HepG2 (cell line): ENCODE measurements around the gene ATP2A2. TPM values are rescaled to one million over a fixed set of nuclear protein-coding genes. Genes with fewer than 3 reads are reported as not detected.

Experiments
- CEBPB ChIP-seq: IDR thresholded peaks from 2 replicates; pipeline ENCODE4 v1.6.1; 2011; ENCODE audit warnings: low read depth, low read length, improper control_type of control experiment, borderline replicate concordance
- DNMT3B ChIP-seq: conservative IDR thresholded peaks from 2 replicates; pipeline ENCODE4 v1.6.1; 2016; ENCODE audit warnings: missing biosample characterization, control low read depth
- DPF2 ChIP-seq: sonication (generic); formaldehyde crosslinking; IDR thresholded peaks from 2 replicates; pipeline ENCODE4 v1.4.0; 2020; ENCODE audit warnings: mild to moderate bottlenecking, low read depth, missing genetic modification reagents, borderline replicate concordance
- FOXJ3 ChIP-seq: sonication (generic); formaldehyde crosslinking; IDR thresholded peaks from 2 replicates; pipeline ENCODE4 v1.4.0; 2020; ENCODE audit warnings: missing genetic modification reagents, mild to moderate bottlenecking, borderline replicate concordance
- GLI4 ChIP-seq: sonication (generic); formaldehyde crosslinking; IDR thresholded peaks from 2 replicates; pipeline ENCODE4 v1.5.1; 2020; ENCODE audit warnings: missing genetic modification reagents, mild to moderate bottlenecking, moderate library complexity, borderline replicate concordance
- GZF1 ChIP-seq: sonication (generic); formaldehyde crosslinking; IDR thresholded peaks from 2 replicates; pipeline ENCODE4 v1.5.1; 2020; ENCODE audit warnings: mild to moderate bottlenecking, missing genetic modification reagents
- HMG20A ChIP-seq: IDR thresholded peaks from 2 replicates; pipeline ENCODE4 v1.6.1; 2016; ENCODE audit warnings: borderline replicate concordance
- HNRNPLL ChIP-seq: fragments of 200-400 bp; formaldehyde crosslinking; IDR thresholded peaks from 2 replicates; pipeline ENCODE4 v1.6.1; 2017; ENCODE audit warnings: mild to moderate bottlenecking, low read depth, low read length; ENCODE audit not compliant: poor library complexity, severe bottlenecking
- ISL2 ChIP-seq: sonication (generic); formaldehyde crosslinking; IDR thresholded peaks from 2 replicates; pipeline ENCODE4 v1.5.0; 2020; ENCODE audit warnings: missing genetic modification reagents
- MAF1 ChIP-seq: sonication (generic); formaldehyde crosslinking; IDR thresholded peaks from 2 replicates; pipeline ENCODE4 v1.5.0; 2020; ENCODE audit warnings: missing genetic modification reagents, borderline replicate concordance
- NFYB ChIP-seq: sonication (generic); formaldehyde crosslinking; IDR thresholded peaks from 2 replicates; pipeline ENCODE4 v1.4.0; 2020; ENCODE audit warnings: missing genetic modification reagents
- NR2F6 ChIP-seq, 2 experiments: IDR thresholded peaks; 2 replicates each; pipeline ENCODE4 v1.6.1; 2016; ENCODE audit warnings: antibody characterized with exemption in 1 of 2, mild to moderate bottlenecking in 1 of 2
- PHF5A ChIP-seq: IDR thresholded peaks from one replicate; pipeline ENCODE4 v1.6.1; 2018; ENCODE audit warnings: low read depth, missing genetic modification reagents; ENCODE audit not compliant: unreplicated experiment
- POLR2AphosphoS2 ChIP-seq: IDR thresholded peaks from 2 replicates; pipeline ENCODE4 v1.6.1; 2011; ENCODE audit warnings: low read depth, low read length, improper control_type of control experiment
- TBX2 ChIP-seq: sonication (generic); formaldehyde crosslinking; IDR thresholded peaks from 2 replicates; pipeline ENCODE4 v1.5.0; 2020; ENCODE audit warnings: missing genetic modification reagents, mild to moderate bottlenecking, borderline replicate concordance
- XRCC5 ChIP-seq: fragments of 200-400 bp; formaldehyde crosslinking; optimal IDR thresholded peaks from 2 replicates; pipeline ENCODE3; 2017; ENCODE audit warnings: mild to moderate bottlenecking, low read length
- ZBTB3 ChIP-seq: sonication (generic); formaldehyde crosslinking; IDR thresholded peaks from 2 replicates; pipeline ENCODE4 v1.4.0; 2020; ENCODE audit warnings: low read depth, mild to moderate bottlenecking, moderate library complexity, missing genetic modification reagents, borderline replicate concordance
- ZFP36L2 ChIP-seq: sonication (generic); formaldehyde crosslinking; IDR thresholded peaks from 2 replicates; pipeline ENCODE4 v1.4.0; 2020; ENCODE audit warnings: missing genetic modification reagents
- ZNF251 ChIP-seq: sonication (generic); formaldehyde crosslinking; IDR thresholded peaks from 2 replicates; pipeline ENCODE4 v1.9.0; 2021; ENCODE audit warnings: mild to moderate bottlenecking, missing genetic modification reagents
- ZNF274 ChIP-seq: sonication (generic); formaldehyde crosslinking; IDR thresholded peaks from 2 replicates; pipeline ENCODE4 v1.5.1; 2020; ENCODE audit warnings: mild to moderate bottlenecking, missing genetic modification reagents
- ZNF510 ChIP-seq: sonication (generic); formaldehyde crosslinking; IDR thresholded peaks from 2 replicates; pipeline ENCODE4 v1.4.0; 2020; ENCODE audit warnings: low read depth, mild to moderate bottlenecking, missing genetic modification reagents
- ZNF713 ChIP-seq: sonication (generic); formaldehyde crosslinking; IDR thresholded peaks from 2 replicates; pipeline ENCODE4 v1.4.0; 2020; ENCODE audit warnings: mild to moderate bottlenecking, missing genetic modification reagents
- ZNF75D ChIP-seq: sonication (generic); formaldehyde crosslinking; IDR thresholded peaks from 2 replicates; pipeline ENCODE4 v1.8.1; 2023; ENCODE audit warnings: missing genetic modification reagents, mild to moderate bottlenecking, borderline replicate concordance
- polyA plus RNA-seq, 8 experiments: library from polyadenylated mRNA; depleted of rRNA in 3 of 8; stranded (reverse) in 7 of 8; unstranded in 1 of 8; fragments of >200 nt; fragmentation: Illumina TruSeq in 4 of 8; extraction: Trizol in 4 of 8; gene quantifications; 2 replicates each; pipeline versions ENCODE4 v1.2.1 to v1.2.3, GENCODE V29; 2011 to 2016; ENCODE audit warnings: low read depth in 4 of 8, missing spikeins in 1 of 8, mixed read lengths in 1 of 8; ENCODE audit not compliant: insufficient read depth in 1 of 8
- total RNA-seq, 5 experiments: library from RNA; depleted of rRNA; stranded (reverse); fragments of >200 nt; fragmentation: Illumina TruSeq; extraction: Trizol; gene quantifications; 2 replicates each; pipeline ENCODE4 v1.2.3, GENCODE V29; 2016; ENCODE audit warnings: low read depth in 1 of 5
- TF ChIP-seq, protein P1 (sequence below): sonication (generic); formaldehyde crosslinking; IDR thresholded peaks from 2 replicates; pipeline ENCODE4 v1.5.0; 2020; ENCODE audit warnings: mild to moderate bottlenecking, missing genetic modification reagents
- TF ChIP-seq, protein P2 (sequence below): IDR thresholded peaks from 2 replicates; pipeline ENCODE4 v1.6.1; 2016; ENCODE audit warnings: missing compliant biosample characterization, missing genetic modification reagents, borderline replicate concordance
- TF ChIP-seq, protein P3 (sequence below): sonication (generic); formaldehyde crosslinking; IDR thresholded peaks from 2 replicates; pipeline ENCODE4 v1.4.0; 2020; ENCODE audit warnings: missing genetic modification reagents

Gene ATP2A2
- total and polyA plus RNA-seq, 2 of the 13 experiments (the other 11 are each of a cell fraction or from before 2014, with no cell fraction given) = 35.4 to 85.5 TPM

DNA sequence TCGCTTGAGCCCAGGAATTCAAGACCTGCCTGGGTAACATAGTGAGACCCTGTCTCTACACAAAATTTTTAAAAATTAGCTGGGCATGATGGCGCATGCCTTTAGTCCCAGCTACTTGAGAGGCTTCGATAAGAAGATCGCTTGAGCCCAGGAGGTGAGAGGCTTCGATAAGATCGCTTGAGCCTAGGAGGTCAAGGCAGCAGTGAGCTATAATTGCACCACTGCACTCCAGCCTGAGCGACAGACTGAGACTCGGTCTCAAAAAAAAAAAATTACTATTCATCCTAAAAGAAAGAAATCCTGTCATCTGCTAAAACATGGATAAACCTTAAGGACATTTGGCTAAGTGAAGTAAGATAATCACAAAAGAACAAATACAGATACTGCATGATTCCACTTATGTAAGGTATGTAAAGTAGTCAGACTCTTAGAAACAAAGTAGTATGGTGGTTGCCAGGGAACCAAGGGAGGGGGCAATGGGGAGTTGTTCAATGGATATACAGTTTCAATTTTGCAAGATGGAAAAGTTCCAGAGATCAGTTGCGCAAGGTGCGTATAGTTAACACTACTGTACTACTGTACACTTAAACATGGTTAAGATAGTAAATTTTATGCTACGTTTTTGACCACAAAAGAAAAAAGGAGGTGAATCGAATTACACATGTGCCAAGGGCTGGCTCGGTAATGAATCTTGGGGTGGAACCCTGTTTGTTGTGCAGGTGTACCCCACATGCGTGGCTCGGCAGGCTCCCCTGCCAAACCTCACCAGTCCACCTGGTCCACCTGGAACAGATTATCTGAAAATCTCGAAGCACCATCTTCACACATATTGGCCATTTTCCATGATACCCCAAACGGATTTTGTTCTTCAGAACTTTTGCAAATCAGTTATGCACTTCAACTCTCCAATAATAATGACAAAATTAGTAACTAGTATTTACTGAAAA lies 18.3 kb upstream of the ATP2A2 start (continued):
- TF ChIP-seq, protein P1, sequence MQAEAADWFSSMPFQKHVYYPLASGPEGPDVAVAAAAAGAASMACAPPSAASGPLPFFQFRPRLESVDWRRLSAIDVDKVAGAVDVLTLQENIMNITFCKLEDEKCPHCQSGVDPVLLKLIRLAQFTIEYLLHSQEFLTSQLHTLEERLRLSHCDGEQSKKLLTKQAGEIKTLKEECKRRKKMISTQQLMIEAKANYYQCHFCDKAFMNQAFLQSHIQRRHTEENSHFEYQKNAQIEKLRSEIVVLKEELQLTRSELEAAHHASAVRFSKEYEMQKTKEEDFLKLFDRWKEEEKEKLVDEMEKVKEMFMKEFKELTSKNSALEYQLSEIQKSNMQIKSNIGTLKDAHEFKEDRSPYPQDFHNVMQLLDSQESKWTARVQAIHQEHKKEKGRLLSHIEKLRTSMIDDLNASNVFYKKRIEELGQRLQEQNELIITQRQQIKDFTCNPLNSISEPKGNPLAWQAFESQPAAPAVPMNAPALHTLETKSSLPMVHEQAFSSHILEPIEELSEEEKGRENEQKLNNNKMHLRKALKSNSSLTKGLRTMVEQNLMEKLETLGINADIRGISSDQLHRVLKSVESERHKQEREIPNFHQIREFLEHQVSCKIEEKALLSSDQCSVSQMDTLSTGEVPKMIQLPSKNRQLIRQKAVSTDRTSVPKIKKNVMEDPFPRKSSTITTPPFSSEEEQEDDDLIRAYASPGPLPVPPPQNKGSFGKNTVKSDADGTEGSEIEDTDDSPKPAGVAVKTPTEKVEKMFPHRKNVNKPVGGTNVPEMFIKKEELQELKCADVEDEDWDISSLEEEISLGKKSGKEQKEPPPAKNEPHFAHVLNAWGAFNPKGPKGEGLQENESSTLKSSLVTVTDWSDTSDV (CRISPR knock-in tag) = no peak
- TF ChIP-seq XRCC5 (no peak), GLI4 (CRISPR knock-in tag) (no peak), ZNF274 (CRISPR knock-in tag) (no peak), TBX2 (CRISPR knock-in tag) (no peak), PHF5A (no peak), ZNF713 (CRISPR knock-in tag) (no peak), POLR2AphosphoS2 (no peak), ZNF251 (CRISPR knock-in tag) (no peak), CEBPB (peak; percentile 96), HNRNPLL (peak; percentile 94), ISL2 (peak; percentile 49; the same call in 1 of the 2 replicates), HMG20A (CRISPR knock-in tag) (no peak), GZF1 (CRISPR knock-in tag) (no peak), FOXJ3 (CRISPR knock-in tag) (no peak), DNMT3B (CRISPR knock-in tag) (no peak), ZNF75D (CRISPR knock-in tag) (no peak), MAF1 (no peak), ZNF510 (CRISPR knock-in tag) (no peak), NFYB (CRISPR knock-in tag) (no peak), ZBTB3 (CRISPR knock-in tag) (0 out of 2 replicates have a peak, but pooled peaks have one; percentile 38), DPF2 (0 out of 2 replicates have a peak, but pooled peaks have one; percentile 22), NR2F6 (IDR thresholded peaks at IDR 0.05) (0 out of 2 replicates have a peak, but pooled peaks have one; percentile 22), NR2F6 (CRISPR knock-in tag; IDR thresholded peaks at IDR 0.05) (peak; percentile 24; the same call in 1 of the 2 replicates), ZFP36L2 (CRISPR knock-in tag) (no peak)
- TF ChIP-seq, protein P2, sequence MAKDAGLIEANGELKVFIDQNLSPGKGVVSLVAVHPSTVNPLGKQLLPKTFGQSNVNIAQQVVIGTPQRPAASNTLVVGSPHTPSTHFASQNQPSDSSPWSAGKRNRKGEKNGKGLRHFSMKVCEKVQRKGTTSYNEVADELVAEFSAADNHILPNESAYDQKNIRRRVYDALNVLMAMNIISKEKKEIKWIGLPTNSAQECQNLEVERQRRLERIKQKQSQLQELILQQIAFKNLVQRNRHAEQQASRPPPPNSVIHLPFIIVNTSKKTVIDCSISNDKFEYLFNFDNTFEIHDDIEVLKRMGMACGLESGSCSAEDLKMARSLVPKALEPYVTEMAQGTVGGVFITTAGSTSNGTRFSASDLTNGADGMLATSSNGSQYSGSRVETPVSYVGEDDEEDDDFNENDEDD = no peak
- TF ChIP-seq, protein P3, sequence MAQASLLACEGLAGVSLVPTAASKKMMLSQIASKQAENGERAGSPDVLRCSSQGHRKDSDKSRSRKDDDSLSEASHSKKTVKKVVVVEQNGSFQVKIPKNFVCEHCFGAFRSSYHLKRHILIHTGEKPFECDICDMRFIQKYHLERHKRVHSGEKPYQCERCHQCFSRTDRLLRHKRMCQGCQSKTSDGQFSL = no peak
